Right ventricle myocardium inferior (tissue), 1 donor: ENCODE measurements around the gene SGO2. TPM values are rescaled to one million over a fixed set of nuclear protein-coding genes. Genes with fewer than 3 reads are reported as not detected.

Source experiments
- ATAC-seq: fragments of 200-7000 bp; cut with Tn5 transposase; one replicate; pipeline ENCODE4 v1.9.1; 2020; ENCODE audit warnings: mild to moderate bottlenecking, moderate library complexity
- DNase-seq: peaks from one replicate; pipeline ENCODE4 v3.0.0; 2021; ENCODE audit errors: missing footprints
- intact Hi-C: fragments of 100-400 bp; cut with DNase I; formaldehyde crosslinking; loops from one replicate; pipeline ENCODE4 v1.11.0; 2022
- long read RNA-seq: library from polyadenylated mRNA; unstranded; transcript quantifications from one replicate; pipeline ENCODE4 v2.0.0, GENCODE V29; 2021
- total RNA-seq: library from RNA; stranded (reverse); fragmentation: NEBNext Ultra II Directional; extraction: Animal tissue kit (Norgen Biotek cat#: 25700); gene quantifications from one replicate; pipeline ENCODE4 v1.2.1, GENCODE V29; 2021
- donor health status: DM: no; HTN: yes; CAD: no; lungs with severe emphysema.

SGO2 gene, protein sequence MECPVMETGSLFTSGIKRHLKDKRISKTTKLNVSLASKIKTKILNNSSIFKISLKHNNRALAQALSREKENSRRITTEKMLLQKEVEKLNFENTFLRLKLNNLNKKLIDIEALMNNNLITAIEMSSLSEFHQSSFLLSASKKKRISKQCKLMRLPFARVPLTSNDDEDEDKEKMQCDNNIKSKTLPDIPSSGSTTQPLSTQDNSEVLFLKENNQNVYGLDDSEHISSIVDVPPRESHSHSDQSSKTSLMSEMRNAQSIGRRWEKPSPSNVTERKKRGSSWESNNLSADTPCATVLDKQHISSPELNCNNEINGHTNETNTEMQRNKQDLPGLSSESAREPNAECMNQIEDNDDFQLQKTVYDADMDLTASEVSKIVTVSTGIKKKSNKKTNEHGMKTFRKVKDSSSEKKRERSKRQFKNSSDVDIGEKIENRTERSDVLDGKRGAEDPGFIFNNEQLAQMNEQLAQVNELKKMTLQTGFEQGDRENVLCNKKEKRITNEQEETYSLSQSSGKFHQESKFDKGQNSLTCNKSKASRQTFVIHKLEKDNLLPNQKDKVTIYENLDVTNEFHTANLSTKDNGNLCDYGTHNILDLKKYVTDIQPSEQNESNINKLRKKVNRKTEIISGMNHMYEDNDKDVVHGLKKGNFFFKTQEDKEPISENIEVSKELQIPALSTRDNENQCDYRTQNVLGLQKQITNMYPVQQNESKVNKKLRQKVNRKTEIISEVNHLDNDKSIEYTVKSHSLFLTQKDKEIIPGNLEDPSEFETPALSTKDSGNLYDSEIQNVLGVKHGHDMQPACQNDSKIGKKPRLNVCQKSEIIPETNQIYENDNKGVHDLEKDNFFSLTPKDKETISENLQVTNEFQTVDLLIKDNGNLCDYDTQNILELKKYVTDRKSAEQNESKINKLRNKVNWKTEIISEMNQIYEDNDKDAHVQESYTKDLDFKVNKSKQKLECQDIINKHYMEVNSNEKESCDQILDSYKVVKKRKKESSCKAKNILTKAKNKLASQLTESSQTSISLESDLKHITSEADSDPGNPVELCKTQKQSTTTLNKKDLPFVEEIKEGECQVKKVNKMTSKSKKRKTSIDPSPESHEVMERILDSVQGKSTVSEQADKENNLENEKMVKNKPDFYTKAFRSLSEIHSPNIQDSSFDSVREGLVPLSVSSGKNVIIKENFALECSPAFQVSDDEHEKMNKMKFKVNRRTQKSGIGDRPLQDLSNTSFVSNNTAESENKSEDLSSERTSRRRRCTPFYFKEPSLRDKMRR
- 1.5 TPM for total RNA-seq
- long read RNA-seq = 0 reads

GRCh38 chr2:200525882-200526651 is at the start of gene SGO2:
TSS of gene SGO2 (plus strand) at chr2:200526207. CDS start at chr2:200532976, 6,769 bp downstream.
- intact Hi-C loops = no loop called here
- DNase-seq = peak; percentile 97
- peak; percentile 100 for ATAC-seq

DNA sequence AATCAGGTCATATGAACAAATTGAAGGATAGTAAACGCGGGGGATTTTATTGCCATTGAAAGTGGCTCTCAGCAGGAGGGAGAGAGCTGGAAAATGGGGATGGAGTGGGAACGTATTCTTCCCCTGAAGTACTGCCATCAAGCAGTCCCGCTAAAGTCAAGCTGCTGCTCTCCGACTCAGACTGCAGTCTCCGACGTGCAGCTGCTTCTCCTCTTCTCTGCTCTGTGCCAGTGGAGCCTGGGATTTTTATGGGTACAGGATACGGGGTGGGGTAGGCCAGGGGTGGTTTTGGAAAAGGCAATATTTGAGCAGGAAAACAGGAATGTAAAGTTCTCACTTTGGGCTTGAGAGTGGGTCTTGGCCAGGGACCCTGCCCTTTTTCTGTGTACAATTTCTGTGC is 49.2 kb upstream of the SGO2 start:
- intact Hi-C loops = no loop called here
- DNase-seq (no peak), ATAC-seq (peak; percentile 15)

DNA sequence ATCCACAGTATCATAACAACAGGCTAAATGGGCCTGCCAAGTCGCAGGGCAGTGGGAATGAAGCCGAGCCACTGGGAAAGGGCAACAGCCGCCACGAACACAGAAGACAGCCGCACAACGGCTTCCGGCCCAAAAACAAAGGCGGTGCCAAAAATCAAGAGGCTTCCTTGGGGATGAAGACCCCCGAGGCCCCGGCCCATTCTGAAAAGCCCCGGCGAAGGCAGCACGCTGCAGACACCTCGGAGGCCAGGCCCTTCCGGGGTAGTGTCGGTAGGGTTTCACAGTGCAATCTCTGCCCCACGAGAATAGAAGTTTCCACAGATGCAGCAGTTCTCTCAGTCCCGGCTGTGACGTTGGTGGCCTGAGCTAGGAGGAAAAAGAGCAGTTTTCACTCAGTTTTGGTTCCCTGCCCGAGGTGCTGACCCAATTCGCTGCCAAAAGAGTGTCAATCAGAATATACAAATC is 48.3 kb upstream of the SGO2 start:
- DNase-seq = peak; percentile 86
- intact Hi-C loops = no loop called here

DNA sequence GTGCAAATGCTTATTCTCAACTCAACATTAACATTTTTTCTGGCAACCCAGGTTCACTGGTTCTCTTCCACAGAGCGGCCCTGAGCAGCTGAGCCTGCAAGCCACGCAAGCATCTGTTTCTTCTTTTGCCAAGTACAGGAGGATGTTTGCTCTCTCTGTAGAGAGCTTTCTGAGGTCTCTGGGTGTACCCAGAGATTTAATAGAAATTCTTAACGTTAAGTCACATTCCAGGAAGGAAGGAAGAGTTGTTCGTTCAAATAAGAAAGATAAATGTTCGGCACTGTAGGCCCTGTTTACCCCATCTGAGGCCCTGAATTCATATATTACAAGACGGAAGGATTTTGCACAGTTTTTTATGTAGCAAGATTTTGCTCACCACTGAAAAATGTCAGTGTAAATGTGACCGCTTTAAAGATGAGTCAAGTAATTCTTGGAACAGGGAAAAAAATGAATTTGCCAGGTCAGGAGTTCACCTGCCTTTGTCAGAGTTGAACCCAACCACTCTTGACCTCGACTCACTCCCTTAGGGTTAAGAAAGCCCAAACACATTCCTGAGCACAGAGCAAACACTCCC is 46.2 kb upstream of the SGO2 start:
- ATAC-seq (no peak), DNase-seq (no peak)
- intact Hi-C loops = loop anchor here (5.0 kb wide), 1 partner anchor 172 kb away; the partner anchor contains the start of gene SPATS2L

More for the DNA sequence above, 48.3 kb upstream of the SGO2 start:
- peak; percentile 95 for ATAC-seq

DNA sequence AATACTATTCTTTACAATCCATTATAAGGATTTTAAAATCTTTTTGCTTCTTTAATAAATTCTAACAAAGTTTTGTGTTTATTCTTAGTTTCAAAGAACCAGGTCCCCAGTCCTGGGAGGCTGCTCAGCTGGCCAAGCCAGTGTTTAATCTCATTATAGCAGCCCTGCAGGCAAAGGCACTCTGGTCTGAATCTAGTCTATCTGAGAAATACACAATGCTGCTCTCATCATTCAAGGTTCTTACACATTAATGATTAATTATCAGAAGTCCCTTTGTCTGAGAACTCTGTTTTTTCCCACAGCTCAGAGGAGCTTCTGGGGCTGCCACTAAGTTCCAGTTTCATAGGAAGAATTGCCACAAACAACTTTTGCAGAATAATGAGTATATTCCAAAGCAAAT is 43.8 kb upstream of the SGO2 start:
- no peak for DNase-seq
- no peak for ATAC-seq
- intact Hi-C loops = loop anchor here (5.0 kb wide), 1 partner anchor 175 kb away; the partner anchor contains the start of gene SPATS2L

DNA sequence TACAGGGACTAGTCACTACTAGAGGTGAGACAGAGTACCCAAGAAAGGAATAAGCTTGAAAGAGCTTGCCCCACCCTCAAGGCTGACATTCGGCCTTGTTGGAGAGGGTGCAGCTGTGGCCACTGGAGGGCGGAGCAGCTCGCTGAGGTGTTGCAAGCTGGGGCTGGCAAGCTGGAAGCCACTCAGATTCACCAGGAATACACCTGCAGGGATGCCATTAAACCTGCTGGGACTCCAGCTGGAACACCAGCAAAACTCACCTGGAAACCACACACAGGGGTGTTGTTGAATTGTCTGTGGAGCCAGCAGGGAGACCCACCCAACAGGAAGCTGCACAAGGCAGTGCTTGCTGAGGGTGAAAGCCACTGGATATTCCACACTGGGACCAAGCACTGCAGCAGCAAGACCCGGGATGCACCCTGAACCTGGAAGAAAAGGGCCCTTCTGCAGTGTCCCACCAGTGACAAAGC is 42.2 kb upstream of the SGO2 start:
- ATAC-seq = no peak
- DNase-seq = no peak
- intact Hi-C loops = loop anchor here (5.0 kb wide), 1 partner anchor 176 kb away; the partner anchor contains the start of gene SPATS2L

GRCh38 chr2:200484934-200485333 is 41.1 kb upstream of the SGO2 start:
- DNase-seq (no peak), ATAC-seq (no peak)
- intact Hi-C loops = loop anchor here (5.0 kb wide), 1 partner anchor 178 kb away; the partner anchor contains the start of gene SPATS2L

- intact Hi-C loops = no loop called here
- DNase-seq (no peak), ATAC-seq (no peak)
Observed at GRCh38 chr2:200486529-200486928, 39.5 kb upstream of the SGO2 start.

- intact Hi-C loops = no loop called here
- DNase-seq (no peak), ATAC-seq (no peak)
Observed at GRCh38 chr2:200488169-200488568, 37.8 kb upstream of the SGO2 start.

DNA sequence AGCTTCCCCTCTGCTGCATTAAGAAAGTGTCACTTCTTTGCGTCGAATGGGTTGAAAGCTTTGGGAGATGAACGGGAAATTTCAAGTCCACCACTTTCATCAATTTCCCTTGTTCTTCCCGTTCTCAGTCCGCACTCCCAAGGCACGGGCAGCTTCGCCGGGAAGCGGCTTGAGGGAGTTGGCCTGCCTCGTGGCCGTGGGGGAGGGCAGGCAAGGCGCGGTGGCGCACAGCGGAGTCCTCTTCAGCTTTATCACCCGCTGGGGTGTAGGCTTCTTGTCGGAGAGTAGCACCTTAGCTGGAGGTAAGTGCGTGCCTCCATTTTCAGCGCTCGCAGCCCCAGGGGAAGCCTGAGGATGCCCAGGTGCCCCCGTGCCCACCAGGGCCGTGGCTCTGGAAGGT is 36.0 kb upstream of the SGO2 start:
- DNase-seq (no peak), ATAC-seq (no peak)
- intact Hi-C loops = no loop called here

GRCh38 chr2:200492656-200493055 is 33.4 kb upstream of the SGO2 start:
- ATAC-seq (no peak), DNase-seq (no peak)
- intact Hi-C loops = no loop called here

- intact Hi-C loops = no loop called here
- DNase-seq = no peak
- ATAC-seq = no peak
Observed at GRCh38 chr2:200494048-200494447, 32.0 kb upstream of the SGO2 start.

DNA sequence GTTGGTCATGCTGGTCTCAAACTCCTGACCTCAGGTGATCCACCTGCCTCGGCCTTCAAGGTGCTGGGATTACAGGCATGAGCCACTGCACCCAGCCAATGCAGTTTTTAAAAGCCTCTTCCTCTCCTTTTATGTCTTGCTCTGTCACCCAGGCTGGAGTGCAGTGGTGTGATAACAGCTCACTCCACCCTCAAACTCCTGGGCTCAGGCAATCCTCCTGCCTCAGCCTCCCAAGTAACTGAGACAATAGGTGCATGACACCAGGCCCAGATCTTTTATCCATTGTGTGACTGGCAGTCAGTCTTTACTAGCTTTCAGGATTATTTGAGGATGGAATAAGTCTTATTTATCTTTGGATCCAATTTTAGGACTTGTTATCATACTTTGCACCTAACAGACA is 29.3 kb upstream of the SGO2 start:
- intact Hi-C loops = no loop called here
- DNase-seq (no peak), ATAC-seq (no peak)

DNA sequence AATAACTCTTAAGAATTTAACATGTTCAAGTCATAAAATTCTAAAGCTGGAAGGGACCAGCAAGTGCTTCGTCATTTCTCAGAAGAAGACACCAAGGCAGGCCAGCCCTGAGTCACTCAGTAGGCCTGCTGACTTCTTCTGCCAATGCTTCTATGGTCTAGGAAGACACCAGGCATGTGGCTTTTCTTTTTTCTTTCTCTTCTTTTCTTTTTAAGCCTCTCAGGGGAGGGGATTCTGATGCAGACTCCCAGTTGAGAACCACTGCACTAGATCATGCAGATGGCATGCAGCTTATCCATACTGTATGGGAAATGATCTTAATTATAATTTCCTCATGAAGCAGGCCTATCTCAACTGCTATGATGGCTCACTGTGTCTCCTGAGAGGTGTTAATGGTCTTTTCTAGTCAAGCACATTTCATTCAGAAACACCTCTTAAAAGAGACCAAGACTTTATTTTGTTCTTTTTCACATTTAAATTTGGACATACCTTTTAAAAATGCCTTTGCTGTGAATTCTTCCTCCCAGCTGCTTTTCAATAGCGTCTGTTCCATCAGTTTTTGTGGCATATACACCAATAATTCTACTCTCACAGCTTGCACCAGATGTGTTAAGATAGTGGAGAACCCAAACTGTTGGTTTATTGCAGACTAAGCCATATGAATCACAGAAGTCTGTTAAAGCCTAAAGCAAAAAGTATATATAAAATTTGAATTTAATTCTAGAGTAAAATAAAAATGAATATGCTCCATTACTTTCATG is 27.4 kb upstream of the SGO2 start:
- DNase-seq (no peak), ATAC-seq (no peak)
- intact Hi-C loops = no loop called here

DNA sequence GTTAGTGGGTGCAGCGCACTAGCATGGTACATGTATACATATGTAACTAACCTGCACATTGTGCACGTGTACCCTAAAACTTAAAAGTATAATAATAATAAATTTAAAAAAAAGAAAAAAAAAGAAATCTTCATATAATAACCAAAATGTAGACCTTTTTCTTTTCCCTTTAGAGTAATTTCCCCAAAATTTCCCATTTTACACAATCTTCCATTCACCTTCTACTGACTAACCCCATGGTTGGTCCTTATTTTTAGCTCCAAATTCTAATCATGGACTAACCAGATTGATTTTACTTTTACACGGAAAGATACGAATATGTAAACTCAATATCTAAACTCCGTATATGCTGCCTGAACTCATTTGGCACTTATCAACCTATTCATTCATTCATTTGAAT is 23.8 kb upstream of the SGO2 start:
- intact Hi-C loops = no loop called here
- ATAC-seq = no peak
- no peak for DNase-seq

GRCh38 chr2:200506679-200507078 is 19.3 kb upstream of the SGO2 start:
- intact Hi-C loops = no loop called here
- DNase-seq (no peak), ATAC-seq (no peak)

GRCh38 chr2:200507179-200507578 is 18.8 kb upstream of the SGO2 start:
- DNase-seq = no peak
- ATAC-seq = no peak
- intact Hi-C loops = no loop called here
